T-helper 1 cell treated with Interleukin-12 subunit alpha and Interleukin-12 subunit beta and Interleukin-4 antibody, amounts not matched to agents 30 ng/mL and 1 ng/mL, for 36 hours (primary cell): ENCODE data around the gene EPX. TPM values are rescaled to one million over a fixed set of nuclear protein-coding genes. Genes with fewer than 3 reads are reported as not detected.

Experiments
- intact Hi-C: fragments of 100-400 bp; cut with micrococcal nuclease; formaldehyde crosslinking; loops from one replicate; pipeline ENCODE4 v1.15.1; 2024
- total RNA-seq: library from RNA; stranded (reverse); gene quantifications from 2 replicates; pipeline ENCODE4 v1.2.3, GENCODE V29; 2022

EPX gene
- total RNA-seq, 1 donor from 2014 or later, result not detected

- intact Hi-C loops, result no loop called here
Measured at GRCh38 chr17:58184308-58184985, 8.1 kb upstream of the EPX start.

- intact Hi-C loops, result no loop called here
Measured at GRCh38 chr17:58184986-58185761, 7.4 kb upstream of the EPX start.

DNA sequence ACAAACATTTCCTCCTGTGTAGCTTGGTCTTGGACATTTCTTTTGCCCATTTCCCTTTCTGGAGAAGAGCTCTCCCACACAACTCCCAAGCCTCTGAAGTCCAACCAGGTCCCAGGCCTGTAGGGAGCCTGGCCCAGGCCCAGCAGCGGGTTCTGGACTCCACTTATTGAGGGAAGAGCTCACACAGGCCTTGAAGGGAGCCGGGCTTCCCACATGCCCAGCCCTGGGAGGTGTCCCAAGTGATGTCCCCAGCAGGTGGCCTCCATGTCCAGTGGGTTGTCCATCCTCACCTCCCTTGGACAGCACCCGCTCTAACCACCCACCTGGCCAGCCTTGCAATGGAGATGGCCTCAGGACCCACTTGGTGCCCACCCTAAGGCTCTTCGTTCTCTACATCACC is 5.9 kb upstream of the EPX start:
- intact Hi-C loops, result no loop called here

DNA sequence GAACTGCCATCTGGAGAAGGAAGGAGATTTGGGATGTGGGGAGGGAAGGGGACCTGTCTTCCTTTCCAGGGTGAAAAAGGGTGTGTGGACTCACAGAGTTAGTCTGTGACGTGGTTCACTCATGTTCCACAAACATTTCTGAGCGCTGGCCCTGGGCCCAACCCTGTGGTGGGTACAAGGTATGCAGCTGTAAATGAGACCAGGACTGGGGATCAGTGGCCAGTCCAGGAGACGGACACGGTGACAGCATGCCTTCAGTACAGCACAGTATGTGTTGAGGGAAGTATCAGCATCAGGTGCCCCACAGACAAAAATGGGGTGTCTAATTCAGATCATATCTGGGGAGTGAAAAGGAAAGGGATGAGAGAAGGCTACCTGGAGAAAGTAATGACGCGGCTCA is 5.5 kb upstream of the EPX start:
- intact Hi-C loops, result no loop called here

DNA sequence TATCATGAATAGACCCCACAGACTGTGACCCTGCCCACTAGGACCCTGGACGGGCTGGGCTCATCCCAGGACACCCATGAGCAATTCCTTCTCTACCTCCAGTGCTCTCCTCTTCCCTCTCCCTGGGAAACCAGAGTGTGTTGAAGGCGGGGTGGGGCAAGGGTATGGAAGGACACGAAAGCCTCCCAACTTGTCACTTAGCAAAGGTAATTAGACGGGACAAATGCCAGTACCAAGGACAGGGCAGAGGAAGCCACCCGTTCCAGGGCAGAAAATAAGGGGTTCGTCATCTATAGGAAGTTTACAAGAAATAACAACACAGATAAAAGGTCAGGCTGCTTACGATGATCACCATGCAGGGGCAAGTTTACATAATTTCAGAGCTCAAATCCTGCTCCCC is 4.9 kb upstream of the EPX start:
- intact Hi-C loops, result no loop called here

DNA sequence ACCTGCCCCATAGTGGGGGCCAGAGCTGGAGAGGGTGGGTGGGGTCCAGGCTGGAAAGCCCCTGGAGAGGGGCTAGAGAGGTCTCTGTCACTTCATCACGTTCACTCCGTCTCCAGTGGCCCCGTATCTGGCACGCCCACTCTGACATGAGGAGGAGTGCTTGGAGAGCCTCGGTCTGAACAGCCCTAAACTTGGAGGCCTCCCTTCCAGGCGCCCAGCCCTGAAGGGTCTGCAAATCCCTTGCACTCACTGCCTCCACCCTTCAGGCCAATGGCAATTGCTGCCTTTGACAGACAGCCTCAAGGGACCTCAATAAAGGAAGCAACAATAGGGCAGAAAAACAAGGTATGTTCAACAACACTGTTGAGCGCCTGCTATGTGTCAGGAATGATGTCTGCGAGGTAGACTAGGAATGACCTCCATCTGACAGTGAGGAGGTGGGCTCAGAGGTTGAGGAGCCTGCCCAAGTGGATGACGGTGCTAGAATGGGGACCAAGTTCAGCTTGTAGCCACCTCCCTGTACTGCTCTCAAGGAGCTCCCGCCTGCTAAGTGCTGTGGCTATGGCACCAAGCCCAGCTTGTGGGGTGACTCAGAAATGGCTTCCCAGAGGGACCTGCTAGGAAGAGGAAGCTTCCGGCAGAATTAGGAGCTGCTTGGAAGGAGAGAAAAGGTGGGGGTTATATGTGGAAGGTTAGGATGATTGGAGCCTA is 2.9 kb upstream of the EPX start:
- intact Hi-C loops, result no loop called here

DNA sequence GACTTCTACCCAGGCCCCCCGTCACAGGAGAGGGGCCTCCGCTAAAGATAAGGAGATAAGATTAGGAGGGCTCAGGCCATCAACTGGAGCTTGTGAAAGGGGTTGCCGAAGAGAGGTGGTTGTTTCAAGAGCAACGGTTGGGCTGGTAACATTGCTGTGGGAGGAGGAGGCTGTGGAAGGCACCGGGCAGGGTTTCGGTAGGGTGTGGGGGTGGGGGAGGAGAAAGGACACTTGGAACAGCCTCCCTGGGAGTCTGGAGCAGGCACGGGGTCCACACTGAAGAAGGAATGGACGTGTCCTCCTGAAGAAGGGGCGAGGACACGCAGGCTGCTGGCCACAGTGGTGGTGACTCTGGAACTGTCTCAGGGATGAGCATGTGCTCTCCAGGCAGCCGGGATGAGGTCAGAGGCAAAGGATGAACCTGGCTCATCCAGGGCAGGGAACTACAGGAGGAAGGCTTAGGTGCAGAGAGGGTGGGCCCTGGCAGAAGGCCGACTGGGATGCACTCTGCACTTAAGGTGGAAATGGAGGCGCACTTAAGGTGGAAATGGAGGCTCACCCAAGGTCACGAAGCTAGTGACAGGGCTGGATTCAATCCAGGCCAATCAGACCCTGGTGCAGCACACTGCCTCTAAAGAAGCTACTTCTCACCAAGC is 1.2 kb upstream of the EPX start:
- intact Hi-C loops, result no loop called here

DNA sequence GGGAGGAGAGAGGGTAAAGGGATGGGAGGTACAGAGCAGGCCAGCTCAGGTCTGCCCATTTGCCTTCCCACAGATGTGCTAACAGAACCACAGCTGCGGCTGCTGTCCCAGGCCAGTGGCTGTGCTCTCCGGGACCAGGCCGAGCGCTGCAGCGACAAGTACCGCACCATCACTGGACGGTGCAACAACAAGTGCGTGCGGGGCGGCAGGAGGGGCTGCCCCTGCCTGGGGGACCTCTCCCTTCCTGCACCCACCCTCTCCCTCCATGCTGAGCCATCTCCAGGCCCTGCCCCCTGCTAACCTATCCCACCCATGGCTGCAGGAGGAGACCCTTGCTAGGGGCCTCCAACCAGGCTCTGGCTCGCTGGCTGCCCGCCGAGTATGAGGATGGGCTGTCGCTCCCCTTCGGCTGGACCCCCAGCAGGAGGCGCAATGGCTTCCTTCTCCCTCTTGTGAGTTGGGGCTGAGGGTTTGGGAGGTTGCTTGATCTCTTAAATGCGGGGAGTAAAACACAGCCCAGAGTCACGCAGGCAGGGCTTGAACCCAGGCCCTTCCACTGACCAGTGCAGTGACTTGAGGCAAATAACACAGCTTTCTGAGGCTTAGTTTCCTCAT is 1.2 kb downstream of the EPX start:
- intact Hi-C loops, result no loop called here

DNA sequence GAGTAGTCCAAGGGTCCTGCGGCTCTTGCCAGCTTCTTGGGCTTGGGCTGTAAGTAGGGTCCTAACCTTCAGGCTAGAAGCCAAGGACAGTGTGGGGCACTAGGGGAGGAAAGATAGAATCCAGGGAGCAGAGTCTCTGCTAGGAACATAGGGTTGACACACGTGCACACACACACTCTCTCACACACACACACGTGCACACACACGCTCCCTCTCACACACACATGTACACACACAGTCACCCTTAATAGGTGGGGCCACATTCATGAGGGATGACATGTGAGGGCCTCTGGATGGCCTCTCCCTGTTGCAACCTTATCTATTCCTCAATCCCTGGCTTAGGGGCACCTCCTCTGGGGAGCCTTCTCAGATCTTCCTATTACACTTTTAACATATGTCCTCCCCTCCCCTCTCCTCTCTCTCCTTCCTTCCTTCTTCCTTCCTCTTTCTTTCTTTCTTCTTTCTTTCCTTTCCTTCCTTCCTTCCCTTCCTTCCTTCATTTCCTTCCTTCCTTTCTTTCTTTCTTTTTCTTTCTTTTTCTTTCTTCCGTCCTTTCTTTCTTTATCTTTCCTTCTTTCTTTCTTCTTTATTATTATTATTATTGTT is 3.1 kb downstream of the EPX start:
- intact Hi-C loops, result no loop called here

- intact Hi-C loops, result no loop called here
Measured at GRCh38 chr17:58196610-58197009, 4.1 kb downstream of the EPX start.

GRCh38 chr17:58200024-58200633 is 7.6 kb downstream of the EPX start:
- intact Hi-C loops, result loop anchor here (1.0 kb wide), 1 partner anchor 247 kb away; no protein-coding TSS in a partner anchor

DNA sequence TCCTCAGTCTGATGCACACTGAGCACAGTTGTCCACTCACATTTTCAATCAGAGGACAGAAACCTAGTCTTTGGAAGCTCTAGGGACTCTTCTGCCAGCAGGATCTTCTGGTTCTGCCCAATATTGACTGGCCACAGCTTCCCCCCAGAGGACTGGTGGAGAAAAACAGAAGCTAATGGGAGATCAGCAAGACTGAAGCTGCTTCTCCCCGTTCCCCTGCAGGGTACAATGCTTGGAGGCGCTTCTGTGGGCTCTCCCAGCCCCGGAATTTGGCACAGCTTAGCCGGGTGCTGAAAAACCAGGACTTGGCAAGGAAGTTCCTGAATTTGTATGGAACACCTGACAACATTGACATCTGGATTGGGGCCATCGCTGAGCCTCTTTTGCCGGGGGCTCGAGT is 10.3 kb downstream of the EPX start:
- intact Hi-C loops, result no loop called here

- intact Hi-C loops, result no loop called here
Measured at GRCh38 chr17:58204796-58205195, 12.3 kb downstream of the EPX start.

DNA sequence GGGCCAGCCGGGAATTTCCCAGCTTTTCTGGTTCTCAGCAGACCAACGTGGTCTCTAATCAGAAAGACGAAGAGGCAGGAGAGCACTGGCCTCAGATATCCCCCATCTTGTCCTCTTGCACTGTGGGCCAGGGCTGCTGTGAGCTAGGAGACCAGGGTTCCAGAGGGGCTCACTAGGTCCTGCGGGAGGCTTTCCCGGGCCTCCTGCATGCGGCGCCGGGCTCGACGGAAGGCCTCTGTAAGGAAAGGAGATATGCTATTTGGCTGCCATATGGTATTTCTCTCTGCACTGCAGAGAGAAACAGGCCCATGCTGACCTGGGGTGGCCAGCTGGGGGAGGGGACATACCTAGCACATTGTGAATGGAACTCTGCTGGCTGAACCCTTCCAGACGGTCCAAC is 13.4 kb downstream of the EPX start:
- intact Hi-C loops, result no loop called here

DNA sequence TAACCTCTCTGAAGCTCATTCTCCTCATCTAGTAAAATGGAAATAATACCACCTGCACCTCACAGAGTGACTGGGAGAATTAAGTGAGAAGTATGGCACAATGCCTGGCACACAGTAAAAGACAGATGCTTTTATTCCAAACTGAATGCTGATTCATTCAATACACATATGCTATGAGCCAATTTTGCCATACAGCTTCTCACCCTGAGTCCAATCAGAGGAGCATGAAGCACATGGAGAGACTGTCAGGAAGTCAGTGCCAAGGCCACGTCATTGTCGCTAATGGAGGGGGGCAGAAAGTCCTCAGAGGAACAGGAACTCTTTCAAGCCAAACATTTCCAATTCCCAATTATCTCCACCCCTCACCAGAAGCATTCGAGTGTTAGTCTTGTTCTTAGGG is 14.9 kb downstream of the EPX start:
- intact Hi-C loops, result no loop called here

DNA sequence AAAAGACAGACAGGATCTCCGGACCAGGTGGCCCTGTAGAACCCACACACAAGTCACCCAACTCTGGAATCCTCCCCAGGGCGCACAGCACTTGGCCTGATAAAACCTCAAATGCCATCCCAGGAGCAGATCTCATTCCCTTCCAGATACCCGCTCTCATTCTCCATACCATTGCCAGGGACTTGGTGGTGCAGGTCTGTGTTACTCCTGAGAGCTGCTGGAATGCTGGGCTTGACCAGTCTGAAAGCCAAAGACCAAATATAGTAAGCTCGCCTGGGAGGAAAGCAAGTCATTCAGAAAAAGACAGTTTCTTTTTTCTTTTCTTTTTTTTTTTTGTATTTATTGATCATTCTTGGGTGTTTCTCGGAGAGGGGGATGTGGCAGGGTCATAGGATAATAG is 15.8 kb downstream of the EPX start:
- intact Hi-C loops, result no loop called here

GRCh38 chr17:58210922-58211321 is 18.4 kb downstream of the EPX start:
- intact Hi-C loops, result no loop called here

DNA sequence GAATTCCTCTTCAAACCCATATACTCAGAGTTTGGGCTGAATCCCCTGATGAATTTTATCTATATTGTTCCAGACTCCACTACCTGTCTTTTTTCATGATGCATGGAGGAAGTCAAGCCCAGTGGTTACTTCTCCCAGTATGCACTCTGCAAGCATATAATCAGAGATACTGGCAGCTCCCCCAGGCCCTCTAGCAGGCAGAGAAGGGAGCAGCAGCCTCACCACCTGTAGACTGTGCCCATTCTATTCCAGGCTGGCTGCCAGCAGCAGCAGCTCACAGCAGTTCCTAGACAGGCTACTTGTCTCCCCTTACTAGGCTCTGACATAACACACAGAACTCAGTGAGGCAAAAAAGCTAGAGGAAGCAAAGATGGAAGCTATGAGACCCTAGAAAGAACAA is 23.2 kb downstream of the EPX start:
- intact Hi-C loops, result no loop called here

GRCh38 chr17:58217766-58218165 is 25.2 kb downstream of the EPX start:
- intact Hi-C loops, result loop anchor here (2.0 kb wide), 3 partner anchors 127 to 135 kb away; partner anchors contain the start of genes DYNLL2 and SUPT4H1
